ENCODE data around the gene PLA2G4A.

The PLA2G4A gene

GRCh38 chr1:186865857-186866256, 37.1 kb downstream of the PLA2G4A start:
- no peak for DNase-seq (ENCODE audit: low read depth)
- TF ChIP-seq CTCF (IDR thresholded peaks at IDR 0.05; ENCODE audit: control insufficient read depth, extremely low read depth, insufficient read depth): no peak
- no peak overlapping the region for H3K4me3 ChIP-seq (ENCODE audit: low read depth, low read length)

- no peak for TF ChIP-seq CTCF (IDR thresholded peaks at IDR 0.05; ENCODE audit: control insufficient read depth, extremely low read depth, insufficient read depth)
- H3K4me3 ChIP-seq (ENCODE audit: low read depth, low read length): no peak overlapping the region
These were observed 40.9 kb downstream of the PLA2G4A start for GRCh38 chr1:186869526-186870228.

GRCh38 chr1:186871784-186872183, 43.0 kb downstream of the PLA2G4A start:
- DNase-seq (ENCODE audit: low read depth): no peak
- TF ChIP-seq CTCF (IDR thresholded peaks at IDR 0.05; ENCODE audit: control insufficient read depth, extremely low read depth, insufficient read depth): no peak
- H3K4me3 ChIP-seq (ENCODE audit: low read depth, low read length): no peak overlapping the region

More at GRCh38 chr1:186869526-186870228, 40.9 kb downstream of the PLA2G4A start:
- DNase-seq (ENCODE audit: low read depth): no peak

GRCh38 chr1:186872291-186872690, 43.5 kb downstream of the PLA2G4A start:
- no peak overlapping the region for H3K4me3 ChIP-seq (ENCODE audit: low read depth, low read length)
- no peak for TF ChIP-seq CTCF (IDR thresholded peaks at IDR 0.05; ENCODE audit: control insufficient read depth, extremely low read depth, insufficient read depth)
- DNase-seq (ENCODE audit: low read depth): no peak

GRCh38 chr1:186873687-186874086, 44.9 kb downstream of the PLA2G4A start:
- DNase-seq (ENCODE audit: low read depth): no peak
- TF ChIP-seq CTCF (IDR thresholded peaks at IDR 0.05; ENCODE audit: control insufficient read depth, extremely low read depth, insufficient read depth): no peak
- no peak overlapping the region for H3K4me3 ChIP-seq (ENCODE audit: low read depth, low read length)

GRCh38 chr1:186875896-186876835, 47.4 kb downstream of the PLA2G4A start:
- no peak for TF ChIP-seq CTCF (IDR thresholded peaks at IDR 0.05; ENCODE audit: control insufficient read depth, extremely low read depth, insufficient read depth)
- no peak for DNase-seq (ENCODE audit: low read depth)
- H3K4me3 ChIP-seq (ENCODE audit: low read depth, low read length): no peak overlapping the region

Measured in LNCaP clone FGC (cell line).